NB4 (cell line): ENCODE data around the gene HPCAL1.

ENCODE experiments used
- CTCF ChIP-seq: IDR thresholded peaks from one replicate; pipeline ENCODE4 v1.5.1; 2012; ENCODE audit warnings: low read depth, low read length
- POLR2A ChIP-seq: IDR thresholded peaks from 2 replicates; pipeline ENCODE4 v1.6.1; 2011; ENCODE audit warnings: mild to moderate bottlenecking; ENCODE audit not compliant: insufficient read length; ENCODE audit errors: extremely low read depth
- TF ChIP-seq, protein P1 (sequence below): IDR thresholded peaks from 2 replicates; pipeline ENCODE4 v1.6.1; 2011; ENCODE audit warnings: low read depth, low read length

DNA sequence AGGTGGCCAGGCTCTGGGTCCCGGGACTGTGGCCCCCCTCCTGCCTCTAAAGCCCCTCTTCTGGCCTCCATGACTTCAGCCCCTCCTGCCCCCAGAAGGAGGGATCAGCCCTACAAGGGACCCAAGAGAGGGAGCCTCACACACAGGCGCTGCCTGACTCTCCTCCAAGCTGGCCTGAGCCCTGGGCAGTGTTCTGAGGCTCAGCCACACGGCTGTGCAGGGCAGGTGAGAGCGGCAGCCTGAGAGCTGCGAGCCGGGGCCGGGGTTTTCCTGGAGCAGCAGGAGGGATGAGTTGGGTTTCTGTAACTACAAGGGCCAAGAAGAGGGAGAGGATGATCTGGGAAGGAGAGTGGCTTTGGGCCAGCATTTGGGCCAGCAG is 70.1 kb downstream of the HPCAL1 start:
- TF ChIP-seq CTCF, result no peak
- no peak for TF ChIP-seq POLR2A
- TF ChIP-seq, protein P1, sequence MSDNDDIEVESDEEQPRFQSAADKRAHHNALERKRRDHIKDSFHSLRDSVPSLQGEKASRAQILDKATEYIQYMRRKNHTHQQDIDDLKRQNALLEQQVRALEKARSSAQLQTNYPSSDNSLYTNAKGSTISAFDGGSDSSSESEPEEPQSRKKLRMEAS, result no peak
